HG02943 (cell line): ENCODE results near the gene GPX8.

Experiments used
- ATAC-seq: cut with Tn5 transposase; IDR thresholded peaks from one replicate; pipeline ENCODE4 v1.9.1; 2021; ENCODE audit warnings: mild to moderate bottlenecking, low read depth, moderate library complexity; ENCODE audit not compliant: unreplicated experiment

GPX8 gene

GRCh38 chr5:55159763-55160492 lies at the start of gene GPX8:
TSS of gene GPX8 (plus strand) at chr5:55160171. CDS start at chr5:55160193, 22 bp downstream.
- no peak for ATAC-seq

GRCh38 chr5:55110217-55110616 lies 49.8 kb upstream of the GPX8 start:
- no peak for ATAC-seq

GRCh38 chr5:55113327-55113726 lies 46.6 kb upstream of the GPX8 start:
- ATAC-seq = no peak

GRCh38 chr5:55114061-55114460 lies 45.9 kb upstream of the GPX8 start:
- ATAC-seq = no peak

- no peak for ATAC-seq
Observed at GRCh38 chr5:55123365-55123764, 36.6 kb upstream of the GPX8 start.

GRCh38 chr5:55134053-55134722 lies 25.8 kb upstream of the GPX8 start:
- no peak for ATAC-seq

GRCh38 chr5:55136521-55136920 lies 23.4 kb upstream of the GPX8 start:
- ATAC-seq = no peak

- no peak for ATAC-seq
Observed at GRCh38 chr5:55140908-55141665, 18.9 kb upstream of the GPX8 start.

GRCh38 chr5:55141945-55142690 lies 17.9 kb upstream of the GPX8 start:
- ATAC-seq = no peak

GRCh38 chr5:55143624-55144023 lies 16.3 kb upstream of the GPX8 start:
- ATAC-seq = no peak

GRCh38 chr5:55146080-55146479 lies 13.9 kb upstream of the GPX8 start:
- ATAC-seq = no peak

- ATAC-seq = peak; percentile 71
Observed at GRCh38 chr5:55146543-55147151, 13.3 kb upstream of the GPX8 start.

GRCh38 chr5:55149308-55149795 lies 10.6 kb upstream of the GPX8 start:
- ATAC-seq = no peak

GRCh38 chr5:55151923-55152842 lies 7.8 kb upstream of the GPX8 start:
- no peak for ATAC-seq

GRCh38 chr5:55154873-55155272 lies 5.1 kb upstream of the GPX8 start:
- no peak for ATAC-seq

- no peak for ATAC-seq
Observed at GRCh38 chr5:55160493-55161209, 680 bp downstream of the GPX8 start.

GRCh38 chr5:55162666-55163065 lies 2.7 kb downstream of the GPX8 start:
- ATAC-seq = no peak

GRCh38 chr5:55171471-55171870 lies 11.5 kb downstream of the GPX8 start:
- ATAC-seq = no peak
